ENCODE measurements around the gene GRAMD1B.
"Not testable (repeated sequence)": the region's sequence is repeated elsewhere in the genome, so short reads cannot be mapped to it uniquely, and the experiment has no call there.

GRAMD1B gene

DNA sequence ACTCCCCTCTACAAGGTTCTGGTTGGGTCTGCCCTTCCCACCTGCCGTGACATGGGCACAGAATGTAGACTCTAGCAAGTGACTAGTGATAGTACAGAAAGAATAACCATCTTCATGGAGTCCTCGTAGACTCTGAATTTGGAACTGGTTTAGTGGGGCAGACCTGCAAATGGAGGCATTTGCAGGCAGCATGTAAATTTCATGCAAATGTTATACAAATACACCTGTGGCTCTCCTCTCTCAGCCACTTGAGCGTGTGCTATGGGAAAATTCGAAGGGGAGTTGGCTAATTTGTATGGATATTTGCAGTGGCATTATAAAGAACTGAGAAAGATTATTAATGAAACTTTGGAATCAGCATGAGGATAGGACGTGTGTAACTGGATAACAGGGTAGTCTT lies 139.3 kb downstream of the GRAMD1B start:
- no peak for TF ChIP-seq ZNF274 (IDR thresholded peaks at IDR 0.05; ENCODE audit: low read depth, low read length)
- H3K4me3 ChIP-seq (ENCODE audit: low read length) = no peak overlapping the region

DNA sequence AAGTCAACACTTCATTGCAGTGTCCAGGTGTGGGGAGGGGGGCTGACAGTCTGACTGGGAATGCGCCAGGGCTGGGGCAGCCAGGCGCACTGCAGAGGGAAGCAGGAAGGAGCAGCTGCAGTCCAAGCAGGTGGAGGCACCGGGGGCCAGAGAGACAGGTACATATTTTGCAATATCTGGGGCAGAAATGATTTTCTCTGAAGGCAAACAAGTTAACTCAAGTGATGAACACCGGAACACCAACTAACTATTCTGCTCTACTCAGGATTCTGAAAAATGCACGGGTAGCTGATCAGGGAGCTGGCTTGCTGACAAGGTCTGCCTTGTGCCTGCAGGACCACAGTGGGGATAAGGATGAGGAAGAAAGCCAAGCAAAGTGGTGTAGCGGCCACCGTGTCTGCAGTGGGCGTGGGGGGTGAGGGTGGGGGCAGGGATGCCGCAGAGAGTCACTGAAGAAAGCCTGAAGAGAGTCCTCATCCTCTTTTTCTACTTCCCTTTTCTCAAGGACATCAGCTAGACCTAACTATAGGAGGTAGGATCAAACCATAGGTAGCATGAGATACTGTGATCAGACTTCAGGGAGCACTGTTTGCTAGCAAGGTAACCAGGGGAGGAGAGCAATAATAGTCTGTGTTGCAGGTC lies 141.0 kb downstream of the GRAMD1B start:
- no peak for TF ChIP-seq ZNF274 (IDR thresholded peaks at IDR 0.05; ENCODE audit: low read depth, low read length)
- no peak overlapping the region for H3K4me3 ChIP-seq (ENCODE audit: low read length)

DNA sequence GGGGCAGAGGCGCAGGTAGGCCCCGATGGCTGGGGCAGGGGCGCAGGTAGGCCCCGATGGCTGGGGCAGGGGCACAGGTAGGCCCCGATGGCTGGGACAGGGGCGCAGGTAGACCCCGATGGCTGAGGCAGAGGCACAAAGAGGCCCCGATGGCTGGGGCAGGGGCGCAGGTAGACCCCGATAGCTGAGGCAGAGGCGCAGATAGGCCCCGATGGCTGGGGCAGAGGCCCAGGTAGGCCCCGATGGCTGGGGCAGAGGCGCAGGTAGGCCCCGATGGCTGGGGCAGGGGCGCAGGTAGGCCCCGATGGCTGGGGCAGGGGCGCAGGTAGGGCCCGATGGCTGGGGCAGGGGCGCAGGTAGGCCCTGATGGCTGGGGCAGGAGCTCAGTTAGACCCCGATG lies 142.7 kb downstream of the GRAMD1B start:
- H3K4me3 ChIP-seq (ENCODE audit: low read length) = not testable (repeated sequence)

DNA sequence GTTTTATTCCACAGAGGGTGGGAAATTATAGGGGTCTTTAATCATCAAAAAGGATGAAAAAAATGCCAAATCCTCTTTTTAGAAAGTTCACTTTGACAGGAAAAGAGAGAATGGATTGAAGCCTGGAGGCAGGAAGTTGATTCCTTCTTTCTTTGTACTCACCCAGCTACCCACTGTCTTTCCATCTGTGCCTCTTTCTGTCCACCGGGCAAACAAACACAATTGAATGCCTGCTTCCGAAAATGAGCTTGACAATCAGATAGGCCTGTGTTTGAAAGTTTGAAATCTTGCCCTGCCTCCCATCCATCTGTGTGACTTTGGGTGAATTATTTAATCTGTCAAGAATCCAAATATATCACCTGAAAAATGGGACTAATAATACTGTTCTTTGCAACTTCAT lies 143.2 kb downstream of the GRAMD1B start:
- TF ChIP-seq ZNF274 (IDR thresholded peaks at IDR 0.05; ENCODE audit: low read depth, low read length) = no peak
- H3K4me3 ChIP-seq (ENCODE audit: low read length) = no peak overlapping the region

DNA sequence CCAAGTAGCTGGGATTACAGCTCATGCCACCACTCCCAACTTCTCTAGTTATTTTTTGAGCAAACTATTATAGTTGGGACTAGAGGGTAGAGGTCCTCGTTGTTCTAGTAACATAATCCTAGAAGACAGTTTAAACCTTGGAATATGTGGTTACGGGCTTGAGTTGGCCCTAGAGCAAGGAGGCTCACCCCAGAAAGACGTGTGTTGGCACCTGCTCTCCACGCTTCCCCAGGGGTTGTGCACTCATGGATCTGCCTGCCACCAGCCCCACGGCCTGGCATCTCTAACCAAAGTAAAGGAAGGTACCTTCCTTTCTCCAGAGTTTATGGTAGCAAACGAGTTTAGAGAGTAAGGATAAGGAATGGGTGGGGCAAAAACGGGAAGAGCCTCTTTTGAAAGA lies 145.4 kb downstream of the GRAMD1B start:
- no peak for TF ChIP-seq ZNF274 (IDR thresholded peaks at IDR 0.05; ENCODE audit: low read depth, low read length)
- H3K4me3 ChIP-seq (ENCODE audit: low read length) = no peak overlapping the region

DNA sequence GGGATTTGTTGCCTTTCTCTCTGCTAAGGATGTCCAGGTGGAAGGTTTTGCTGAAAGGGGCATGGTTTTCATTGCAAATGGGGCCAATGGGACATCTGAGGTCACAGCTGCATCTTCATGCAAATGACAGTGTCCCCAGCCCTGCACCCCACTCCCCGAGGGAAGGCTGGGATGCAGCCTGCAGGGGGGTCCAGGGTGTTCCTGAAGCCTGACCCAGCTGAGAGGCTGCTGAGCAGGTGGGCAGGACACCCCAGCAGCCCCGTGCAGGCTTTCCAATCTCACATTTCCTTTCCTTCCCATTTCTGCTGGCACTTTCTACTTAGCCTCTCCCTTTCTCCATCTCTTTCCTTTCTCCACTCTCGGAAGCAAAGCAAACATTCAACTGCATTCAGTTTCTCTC lies 146.0 kb downstream of the GRAMD1B start:
- no peak for TF ChIP-seq ZNF274 (IDR thresholded peaks at IDR 0.05; ENCODE audit: low read depth, low read length)
- no peak overlapping the region for H3K4me3 ChIP-seq (ENCODE audit: low read length)

DNA sequence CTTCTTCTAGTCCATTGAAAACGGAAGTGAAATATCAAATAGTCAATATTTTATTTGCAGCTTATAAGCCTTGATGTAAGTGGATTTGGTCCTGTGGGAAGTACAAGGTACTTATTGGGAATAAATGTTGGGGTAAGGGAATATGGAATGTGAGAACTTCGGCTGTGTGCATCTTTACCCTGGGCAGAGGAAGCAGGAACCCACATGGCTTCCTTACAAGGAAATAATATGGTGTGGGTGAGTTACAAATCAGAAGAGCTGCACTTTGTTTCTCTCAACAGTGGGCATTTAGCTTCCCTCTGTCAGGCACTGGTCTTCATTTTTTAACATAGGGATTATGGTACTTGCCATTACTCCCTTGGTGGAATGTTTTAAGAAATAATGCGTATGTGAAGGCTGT lies 146.4 kb downstream of the GRAMD1B start:
- no peak overlapping the region for H3K4me3 ChIP-seq (ENCODE audit: low read length)
- TF ChIP-seq ZNF274 (IDR thresholded peaks at IDR 0.05; ENCODE audit: low read depth, low read length) = no peak

DNA sequence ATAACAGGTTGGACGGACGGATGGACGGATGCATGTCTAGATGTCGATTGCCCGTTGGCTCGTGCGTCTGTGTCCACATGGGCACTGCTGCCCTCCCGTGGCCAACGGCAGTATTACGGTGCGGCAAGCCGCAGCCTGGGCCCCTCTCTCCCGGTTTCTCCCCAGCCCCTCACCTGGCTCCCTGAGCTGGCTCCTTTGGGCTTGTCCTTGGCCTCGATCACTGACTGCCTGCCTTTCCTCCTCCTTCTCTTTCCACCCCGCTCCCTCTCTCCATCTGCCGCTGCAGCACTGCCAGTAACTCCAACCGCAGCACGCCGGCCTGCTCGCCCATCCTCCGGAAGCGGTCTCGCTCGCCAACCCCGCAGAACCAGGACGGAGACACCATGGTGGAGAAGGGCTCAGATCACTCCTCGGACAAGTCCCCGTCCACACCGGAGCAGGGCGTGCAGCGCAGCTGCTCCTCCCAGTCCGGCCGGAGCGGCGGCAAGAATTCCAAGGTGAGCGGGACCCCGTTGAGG lies 147.1 kb downstream of the GRAMD1B start:
- TF ChIP-seq ZNF274 (IDR thresholded peaks at IDR 0.05; ENCODE audit: low read depth, low read length) = no peak
- H3K4me3 ChIP-seq (ENCODE audit: low read length) = no peak overlapping the region

DNA sequence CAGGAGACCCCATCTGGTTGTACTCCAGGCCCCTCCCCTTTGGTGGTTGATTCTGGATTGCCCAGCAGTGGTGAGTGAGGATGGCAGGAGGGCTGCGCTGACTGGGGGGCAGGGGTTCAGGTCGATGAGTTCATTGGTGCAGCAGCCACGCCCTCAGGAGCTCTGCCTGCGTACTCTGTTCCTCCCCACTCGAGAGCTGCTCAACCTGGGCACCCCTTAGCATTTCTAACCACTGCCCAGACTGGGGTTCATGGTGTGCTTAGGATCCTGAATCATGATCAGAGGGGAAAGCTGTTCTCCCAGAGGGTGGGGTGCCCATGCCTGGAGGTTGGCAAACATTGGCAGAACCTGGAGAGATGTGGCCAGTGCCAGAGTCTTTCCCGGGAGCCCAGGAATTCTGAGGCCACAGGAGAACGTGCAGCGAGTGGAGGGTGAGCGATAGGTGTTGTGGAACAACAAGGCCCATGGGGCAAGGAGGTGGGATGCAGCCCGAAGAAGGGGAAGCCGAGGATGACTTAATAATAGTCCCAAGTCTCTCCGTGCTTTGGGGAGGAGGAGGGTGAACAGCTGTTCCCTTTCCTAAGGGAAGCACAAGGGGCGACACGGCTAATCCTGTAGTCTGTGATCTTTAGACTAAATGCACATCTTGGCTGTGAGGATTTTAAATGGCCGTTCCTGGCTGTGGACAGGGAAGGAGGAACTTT lies 148.9 kb downstream of the GRAMD1B start:
- TF ChIP-seq ZNF274 (IDR thresholded peaks at IDR 0.05; ENCODE audit: low read depth, low read length) = no peak
- H3K4me3 ChIP-seq (ENCODE audit: low read length) = no peak overlapping the region

DNA sequence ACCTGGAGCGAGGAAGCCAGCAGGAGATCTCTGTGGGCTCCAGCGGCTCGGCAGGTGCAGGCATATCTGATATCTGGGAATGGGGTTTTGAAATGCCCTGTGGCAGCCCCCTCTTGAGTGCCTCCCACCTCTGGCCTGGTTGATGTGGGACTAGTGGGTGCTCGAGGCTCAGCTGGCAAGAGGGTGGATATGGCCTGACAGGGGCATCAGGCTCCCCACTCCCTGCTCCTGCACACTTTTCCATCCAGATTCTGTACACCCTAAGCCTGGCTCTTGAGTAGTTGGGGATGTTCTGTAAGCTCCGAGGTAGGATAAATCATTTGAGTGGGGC lies 149.4 kb downstream of the GRAMD1B start:
- no peak for TF ChIP-seq ZNF274 (IDR thresholded peaks at IDR 0.05; ENCODE audit: low read depth, low read length)
- no peak overlapping the region for H3K4me3 ChIP-seq (ENCODE audit: low read length)

DNA sequence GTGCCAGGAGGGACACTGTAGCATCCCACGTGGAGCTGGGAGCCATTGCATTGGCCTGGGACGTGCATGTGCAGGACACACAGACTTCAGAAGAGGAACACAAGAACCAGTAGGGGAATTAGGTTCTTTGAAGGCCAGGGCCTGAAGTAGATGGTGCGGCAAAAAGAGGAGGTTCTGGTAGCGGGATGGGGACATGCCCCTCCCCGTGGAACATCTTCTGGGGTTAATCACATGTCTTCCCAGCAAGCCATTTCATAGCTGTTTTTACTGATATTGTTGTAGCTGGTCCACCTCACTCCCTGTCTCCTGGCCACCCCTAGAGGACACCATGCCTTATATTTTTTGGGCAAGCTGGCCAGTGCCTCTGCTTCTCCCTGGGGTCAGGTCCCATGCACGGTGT lies 150.1 kb downstream of the GRAMD1B start:
- TF ChIP-seq ZNF274 (IDR thresholded peaks at IDR 0.05; ENCODE audit: low read depth, low read length) = no peak
- H3K4me3 ChIP-seq (ENCODE audit: low read length) = no peak overlapping the region

DNA sequence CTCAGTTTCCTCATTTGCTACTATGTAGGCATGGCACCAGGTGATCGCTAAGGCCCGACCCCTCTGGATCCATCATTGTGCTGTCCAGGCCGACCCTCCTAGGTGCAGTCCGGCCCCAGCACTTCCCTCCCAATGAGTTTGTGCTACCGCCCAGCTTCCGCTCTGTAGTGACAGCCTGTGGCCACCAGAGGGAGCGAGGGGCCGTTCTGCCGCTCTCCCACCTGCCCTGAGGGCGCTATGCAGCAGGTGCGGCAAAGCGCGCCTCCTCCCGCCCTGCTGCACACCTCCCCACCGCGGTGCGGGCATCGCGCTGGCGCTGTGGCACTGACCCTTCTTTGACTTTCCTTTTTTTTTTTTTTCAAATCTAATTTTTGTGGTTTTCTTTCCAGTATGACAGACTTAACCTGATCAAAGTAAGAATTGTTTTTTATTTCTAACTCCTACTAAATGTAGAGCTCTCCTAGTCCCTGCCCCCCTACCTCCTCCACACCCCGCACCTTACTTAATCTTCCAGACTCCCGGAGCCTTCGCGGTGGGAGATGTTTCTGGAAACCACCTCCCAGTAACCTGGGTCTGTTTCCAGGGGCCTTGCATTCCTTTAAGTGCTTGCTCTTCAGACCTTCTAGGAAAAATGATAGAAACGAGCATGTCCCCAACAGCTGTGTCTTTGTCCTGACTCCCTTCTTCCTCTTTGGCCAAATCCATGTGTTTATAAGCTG lies 150.6 kb downstream of the GRAMD1B start:
- H3K4me3 ChIP-seq (ENCODE audit: low read length) = no peak overlapping the region
- no peak for TF ChIP-seq ZNF274 (IDR thresholded peaks at IDR 0.05; ENCODE audit: low read depth, low read length)

DNA sequence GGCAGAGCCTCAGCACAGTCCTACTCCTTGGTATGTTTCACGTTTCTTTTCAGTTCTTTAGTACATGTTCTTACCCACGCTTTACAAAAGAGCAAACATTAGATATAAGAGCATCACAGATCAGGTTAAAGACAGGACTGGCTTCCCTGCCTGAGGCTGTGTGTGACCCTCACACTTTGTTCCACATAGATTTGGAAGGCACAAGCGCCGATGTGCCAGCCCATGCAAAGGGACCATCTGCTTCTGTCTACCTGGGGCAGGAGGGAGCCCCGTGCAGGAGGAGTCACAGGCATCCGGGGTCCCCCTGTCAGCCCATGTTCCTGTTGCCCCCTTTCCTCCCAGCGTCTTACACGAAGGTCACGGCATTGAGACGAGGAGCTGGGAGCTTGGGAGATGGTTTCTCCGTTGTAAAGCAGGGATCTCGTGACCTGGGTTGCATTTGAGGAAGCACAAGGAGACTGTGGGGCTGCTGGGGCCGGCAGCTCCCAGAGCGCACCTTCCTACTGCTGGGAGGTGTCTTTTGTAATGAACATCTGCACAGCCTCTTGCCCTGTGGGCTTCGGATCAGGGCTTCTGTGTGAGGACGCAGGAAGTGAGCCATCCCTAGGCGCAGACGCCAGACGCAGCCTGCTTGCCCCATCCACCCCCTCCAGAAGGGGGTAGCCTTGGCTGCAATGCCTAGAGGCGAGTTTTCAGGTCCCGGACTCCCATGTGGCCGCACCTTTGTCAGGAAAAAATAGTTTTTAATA lies 151.8 kb downstream of the GRAMD1B start:
- no peak for TF ChIP-seq ZNF274 (IDR thresholded peaks at IDR 0.05; ENCODE audit: low read depth, low read length)
- no peak overlapping the region for H3K4me3 ChIP-seq (ENCODE audit: low read length)

DNA sequence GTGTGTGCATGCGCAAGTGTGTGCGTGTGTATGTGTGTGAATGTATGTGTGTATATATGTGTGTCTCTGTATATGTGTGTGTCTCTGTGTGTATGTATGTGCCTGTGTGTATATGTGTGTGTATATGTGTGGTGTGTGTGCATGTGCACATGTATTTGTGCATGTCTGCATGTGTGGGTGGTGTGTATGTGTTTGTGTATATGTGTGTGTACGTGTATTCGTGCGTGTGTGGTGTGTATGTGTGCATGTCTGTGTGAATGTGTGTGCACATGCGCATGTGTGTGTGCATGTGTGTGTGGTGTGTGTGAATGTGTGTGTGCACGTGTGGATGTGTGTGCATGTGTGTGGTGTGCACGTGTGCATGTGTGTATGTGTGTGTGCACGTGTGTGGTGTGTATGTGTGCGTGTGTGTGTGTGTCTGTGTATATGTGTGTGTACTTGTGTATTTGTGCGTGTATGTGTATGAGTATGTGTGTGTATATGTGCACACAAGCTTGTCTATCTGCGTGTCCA lies 153.0 kb downstream of the GRAMD1B start:
- no peak overlapping the region for H3K4me3 ChIP-seq (ENCODE audit: low read length)
- no peak for TF ChIP-seq ZNF274 (IDR thresholded peaks at IDR 0.05; ENCODE audit: low read depth, low read length)
